ENCODE data around the gene EPS8L3. TPM values are rescaled to one million over a fixed set of nuclear protein-coding genes. Genes with fewer than 3 reads are reported as not detected.
"Not testable (repeated sequence)": the region's sequence is repeated elsewhere in the genome, so short reads cannot be mapped to it uniquely, and the experiment has no call there.

EPS8L3 gene
- total RNA-seq, 2 donors from 2014 or later, result not detected

DNA sequence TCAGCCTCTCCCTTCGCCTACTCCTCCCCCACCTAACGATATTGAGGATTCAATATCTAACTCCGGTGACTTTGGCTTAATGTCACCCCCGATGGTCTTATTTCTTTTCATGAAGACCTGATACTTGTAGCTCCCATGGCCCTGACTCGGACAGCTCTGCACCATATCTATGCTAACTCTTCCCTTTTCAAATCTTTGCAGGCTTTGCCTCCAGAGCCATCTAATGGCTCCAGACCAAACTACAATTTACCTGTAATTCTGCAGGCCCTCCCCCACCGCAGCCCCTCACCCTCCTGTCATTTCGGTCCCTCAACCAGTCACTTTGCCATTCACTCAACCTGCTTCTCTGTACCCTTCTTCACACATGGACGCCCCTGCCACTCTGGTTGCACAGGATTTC lies 59.5 kb downstream of the EPS8L3 start:
- Mint-ChIP-seq H3K4me3 (no peak overlapping the region), H3K4me1 (ENCODE audit: low read depth) (no peaks in the 10 kb centered on the region), H3K27me3 (ENCODE audit: low read depth) (no peaks in the 10 kb centered on the region), H3K27ac (no peak overlapping the region), H3K36me3 (ENCODE audit: insufficient read depth in 2 of 2) (peaks cover 4 to 10% of the 10 kb centered on the region in 2 donors), H3K9me3 (peaks cover 1 to 6% of the 10 kb centered on the region in 2 donors)
- ATAC-seq (replicated peaks in 1 of 2), result no peak
- DNase-seq, result no peak

DNA sequence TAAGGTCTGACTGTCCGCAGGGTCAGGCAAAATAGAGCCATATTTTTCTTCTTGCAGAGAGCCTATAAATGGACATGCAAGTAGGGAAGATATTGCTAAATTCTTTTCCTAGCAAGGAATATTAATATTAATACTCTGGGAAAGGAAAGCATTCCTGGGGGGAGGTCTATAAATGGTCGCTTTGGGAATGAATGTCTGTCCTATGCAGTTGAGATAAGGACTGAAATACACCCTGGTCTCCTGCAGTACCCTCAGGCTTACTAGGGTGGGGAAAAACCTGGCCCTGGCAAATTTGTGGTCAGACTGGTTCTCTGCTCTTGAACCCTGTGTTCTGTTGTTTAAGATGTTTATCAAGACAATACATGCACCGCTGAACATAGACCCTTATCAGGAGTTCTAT lies 60.8 kb downstream of the EPS8L3 start:
- ATAC-seq (replicated peaks in 1 of 2); H3K4me1 Mint-ChIP-seq (ENCODE audit: low read depth); H3K9me3 Mint-ChIP-seq; H3K27ac Mint-ChIP-seq; H3K36me3 Mint-ChIP-seq (ENCODE audit: insufficient read depth in 2 of 2); H3K4me3 Mint-ChIP-seq; DNase-seq; H3K27me3 Mint-ChIP-seq (ENCODE audit: low read depth): not testable (repeated sequence)

Other genes with a start within 250 kb of the EPS8L3 start
- not detected for gene GPR61, start 224.1 kb downstream of the EPS8L3 start, total RNA-seq
- 10 to 100 TPM in 1 of 2 donors, 1 to 10 TPM in 1; 8.9 to 10.1 TPM for gene GNAI3, start 215.3 kb downstream of the EPS8L3 start, total RNA-seq
- gene GNAT2, start 144.3 kb downstream of the EPS8L3 start, total RNA-seq, result under 1 TPM; 0.17 to 0.23 TPM
- gene AMPD2, start 144.1 kb downstream of the EPS8L3 start, total RNA-seq, result 10 to 100 TPM; 64.0 to 79.2 TPM
- 10 to 100 TPM; 23.5 to 31.1 TPM for gene GSTM4, start 107.8 kb downstream of the EPS8L3 start, total RNA-seq
- gene GSTM2, start 95.9 kb downstream of the EPS8L3 start, total RNA-seq, result 10 to 100 TPM; 40.2 to 41.9 TPM
- 10 to 100 TPM; 37.2 to 60.6 TPM for gene GSTM1, start 76.1 kb downstream of the EPS8L3 start, total RNA-seq
- gene GSTM5, start 51.7 kb downstream of the EPS8L3 start, total RNA-seq, result 1 to 10 TPM in 1 of 2 donors, under 1 TPM in 1; 0.81 to 1.0 TPM
- gene GSTM3, start 22.9 kb downstream of the EPS8L3 start, total RNA-seq, result 10 to 100 TPM in 1 of 2 donors, 1 to 10 TPM in 1; 8.1 to 13.3 TPM
- gene CSF1, start 146.9 kb upstream of the EPS8L3 start, total RNA-seq, result 10 to 100 TPM; 46.3 to 83.0 TPM
- gene AHCYL1, start 220.8 kb upstream of the EPS8L3 start, total RNA-seq, result 100 to 1,000 TPM in 1 of 2 donors, 10 to 100 TPM in 1; 87.0 to 101 TPM